Measurements from ENCODE around the gene PDGFRA. TPM values are rescaled to one million over a fixed set of nuclear protein-coding genes. Genes with fewer than 3 reads are reported as not detected.
"Not testable (repeated sequence)": the region's sequence is repeated elsewhere in the genome, so short reads cannot be mapped to it uniquely, and the experiment has no call there.

Gene PDGFRA
- total RNA-seq, 1 donor from 2014 or later, result 91.5 TPM

DNA sequence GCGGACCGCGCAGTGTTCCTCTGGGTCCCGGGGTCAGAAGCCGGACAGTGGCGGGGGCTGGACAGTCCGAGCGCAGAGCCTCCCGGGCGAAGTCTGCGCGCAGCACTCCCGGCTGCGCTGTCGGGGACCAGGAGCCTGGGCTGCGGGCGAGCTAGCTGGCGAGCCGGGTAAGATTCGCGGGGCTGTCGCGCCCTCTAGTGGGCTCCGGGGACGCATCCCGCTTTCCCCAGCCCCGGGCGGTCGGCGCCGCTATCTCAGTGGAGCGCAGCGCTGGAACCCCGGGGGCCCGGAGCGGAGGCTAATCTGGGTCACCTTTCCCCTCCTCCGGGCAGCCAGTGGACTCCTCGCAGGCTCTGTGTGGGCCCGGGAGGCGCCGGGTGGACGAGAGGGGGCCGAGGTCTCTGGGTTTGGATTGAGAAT lies 4.2 kb downstream of the PDGFRA start:
- peaks cover 45% of the 10 kb centered on the region for H3K27me3 ChIP-seq
- DNase-seq (peak; percentile 92), ATAC-seq (peak; percentile 94)
- TF ChIP-seq, protein P1, sequence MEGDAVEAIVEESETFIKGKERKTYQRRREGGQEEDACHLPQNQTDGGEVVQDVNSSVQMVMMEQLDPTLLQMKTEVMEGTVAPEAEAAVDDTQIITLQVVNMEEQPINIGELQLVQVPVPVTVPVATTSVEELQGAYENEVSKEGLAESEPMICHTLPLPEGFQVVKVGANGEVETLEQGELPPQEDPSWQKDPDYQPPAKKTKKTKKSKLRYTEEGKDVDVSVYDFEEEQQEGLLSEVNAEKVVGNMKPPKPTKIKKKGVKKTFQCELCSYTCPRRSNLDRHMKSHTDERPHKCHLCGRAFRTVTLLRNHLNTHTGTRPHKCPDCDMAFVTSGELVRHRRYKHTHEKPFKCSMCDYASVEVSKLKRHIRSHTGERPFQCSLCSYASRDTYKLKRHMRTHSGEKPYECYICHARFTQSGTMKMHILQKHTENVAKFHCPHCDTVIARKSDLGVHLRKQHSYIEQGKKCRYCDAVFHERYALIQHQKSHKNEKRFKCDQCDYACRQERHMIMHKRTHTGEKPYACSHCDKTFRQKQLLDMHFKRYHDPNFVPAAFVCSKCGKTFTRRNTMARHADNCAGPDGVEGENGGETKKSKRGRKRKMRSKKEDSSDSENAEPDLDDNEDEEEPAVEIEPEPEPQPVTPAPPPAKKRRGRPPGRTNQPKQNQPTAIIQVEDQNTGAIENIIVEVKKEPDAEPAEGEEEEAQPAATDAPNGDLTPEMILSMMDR (IDR thresholded peaks at IDR 0.05), result peak; percentile 77
- peak overlapping the region; percentile 64 for H3K27ac ChIP-seq
- H3K36me3 ChIP-seq, result no peaks in the 10 kb centered on the region
- H3K9me3 ChIP-seq, result no peaks in the 10 kb centered on the region
- peak overlapping the region; percentile 55 for H3K4me3 ChIP-seq
- intact Hi-C loops (cut with DNase I), result no loop called here
- peaks cover 19% of the 10 kb centered on the region for H3K4me1 ChIP-seq

DNA sequence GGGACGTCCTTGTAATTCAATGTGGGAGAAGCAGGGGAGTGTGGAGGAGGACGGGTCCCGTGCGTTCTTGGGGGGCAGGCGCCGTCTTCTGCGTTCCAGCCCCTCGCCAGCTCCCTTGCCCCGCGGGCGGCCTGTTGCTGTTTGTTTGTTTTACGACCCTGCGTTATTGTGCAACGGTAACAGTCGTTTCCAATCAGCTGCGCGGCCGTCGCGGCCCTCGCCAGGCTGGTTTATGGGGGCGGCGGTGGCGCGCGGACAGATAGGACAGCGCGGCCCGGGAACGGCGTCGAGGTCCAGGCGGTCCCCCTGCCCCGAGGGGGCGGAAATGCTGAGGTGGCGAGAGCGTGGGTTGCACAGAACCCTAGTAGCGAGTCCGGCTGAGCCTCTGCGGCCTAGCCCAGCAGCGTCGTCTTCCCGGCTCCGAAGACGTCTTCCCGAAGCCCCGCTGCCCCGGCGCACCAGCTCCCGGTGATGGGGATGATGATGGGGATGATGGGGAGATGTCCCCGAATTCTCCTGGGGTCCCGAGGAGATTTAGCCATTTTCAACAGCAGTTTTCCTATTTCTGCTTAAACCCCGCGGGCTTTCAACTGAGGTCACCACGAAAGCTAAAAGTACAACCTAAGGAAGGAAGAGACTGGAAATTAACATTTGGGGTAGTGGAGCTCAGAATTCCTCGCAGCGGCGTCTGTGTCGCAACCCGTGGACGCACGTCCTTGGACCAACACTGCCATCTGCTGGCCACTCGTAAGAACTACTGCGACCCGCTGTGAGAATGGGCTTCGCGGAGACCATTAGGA lies 4.8 kb downstream of the PDGFRA start:
- Histone ChIP-seq H3K9me3 (no peaks in the 10 kb centered on the region), H3K27ac (peak overlapping the region; percentile 64), H3K4me1 (peaks cover 18% of the 10 kb centered on the region), H3K4me3 (peak overlapping the region; percentile 55), H3K27me3 (peaks cover 39% of the 10 kb centered on the region), H3K36me3 (no peaks in the 10 kb centered on the region)
- TF ChIP-seq, protein P1 (IDR thresholded peaks at IDR 0.05), result peak; percentile 98
- ATAC-seq (peak; percentile 84), DNase-seq (peak; percentile 86)
- intact Hi-C loops (cut with DNase I), result no loop called here

DNA sequence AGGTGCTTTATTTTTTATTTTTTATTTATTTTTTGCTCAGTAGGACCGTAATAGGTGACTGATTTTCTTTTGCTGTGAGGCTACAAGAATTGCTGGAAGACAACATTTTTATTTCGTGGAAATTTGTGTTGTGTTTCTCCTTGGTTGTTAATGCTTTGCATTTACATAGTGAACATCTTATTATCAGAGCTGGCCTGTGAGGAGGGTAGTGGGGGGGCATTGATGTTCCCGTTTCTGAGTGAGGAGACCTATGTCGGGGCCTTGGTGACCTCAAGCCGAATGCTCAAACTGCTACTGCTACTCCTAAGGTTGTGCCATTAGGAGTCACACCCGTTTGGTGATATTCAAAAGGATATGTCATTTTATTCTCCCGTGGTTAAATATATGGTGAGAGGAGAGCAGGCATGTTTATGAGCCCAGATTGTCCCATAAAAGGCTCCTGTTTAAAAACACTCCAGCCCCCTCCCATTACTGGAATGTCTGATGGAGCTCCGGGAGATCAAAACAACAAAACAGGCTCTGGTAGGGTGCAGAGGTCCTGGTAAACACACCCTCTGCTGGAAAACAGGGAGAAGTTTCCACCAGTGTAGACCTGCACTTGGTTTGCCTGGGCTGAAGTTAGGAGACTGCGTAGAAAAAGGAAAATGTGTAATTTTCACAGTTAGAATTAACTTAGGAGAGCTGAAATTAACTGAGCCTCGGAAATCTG lies 5.6 kb downstream of the PDGFRA start:
- Histone ChIP-seq H3K27ac (no peak overlapping the region), H3K9me3 (no peaks in the 10 kb centered on the region), H3K36me3 (no peaks in the 10 kb centered on the region), H3K4me3 (peak overlapping the region; percentile 55), H3K4me1 (peaks cover 18% of the 10 kb centered on the region), H3K27me3 (peaks cover 32% of the 10 kb centered on the region)
- DNase-seq (no peak), ATAC-seq (no peak)
- TF ChIP-seq, protein P1 (IDR thresholded peaks at IDR 0.05), result no peak
- intact Hi-C loops (cut with DNase I), result no loop called here

DNA sequence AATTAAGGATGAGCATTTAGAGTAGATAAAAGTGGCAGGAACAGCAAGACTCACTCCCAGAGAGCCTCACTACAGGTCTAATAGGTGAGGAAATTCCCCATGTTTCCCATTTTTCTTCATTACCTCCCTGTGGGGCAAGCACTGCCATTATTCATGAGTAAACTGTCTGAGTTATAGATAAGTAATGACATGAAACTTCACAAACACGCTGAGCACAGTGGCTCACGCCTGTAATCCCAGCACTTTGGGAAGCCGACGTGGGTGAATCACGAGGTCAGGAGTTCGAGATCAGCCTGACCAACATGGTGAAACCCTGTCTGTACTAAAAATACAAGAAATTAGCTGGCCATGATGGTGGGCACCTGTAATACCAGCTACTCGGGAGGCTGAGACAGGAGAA lies 7.2 kb downstream of the PDGFRA start:
- DNase-seq; H3K4me3 ChIP-seq; intact Hi-C loops (cut with DNase I); H3K27ac ChIP-seq; H3K36me3 ChIP-seq; ATAC-seq; H3K9me3 ChIP-seq: not testable (repeated sequence)
- H3K4me1 ChIP-seq, result peaks cover 18% of the 10 kb centered on the region
- peaks cover 15% of the 10 kb centered on the region for H3K27me3 ChIP-seq

DNA sequence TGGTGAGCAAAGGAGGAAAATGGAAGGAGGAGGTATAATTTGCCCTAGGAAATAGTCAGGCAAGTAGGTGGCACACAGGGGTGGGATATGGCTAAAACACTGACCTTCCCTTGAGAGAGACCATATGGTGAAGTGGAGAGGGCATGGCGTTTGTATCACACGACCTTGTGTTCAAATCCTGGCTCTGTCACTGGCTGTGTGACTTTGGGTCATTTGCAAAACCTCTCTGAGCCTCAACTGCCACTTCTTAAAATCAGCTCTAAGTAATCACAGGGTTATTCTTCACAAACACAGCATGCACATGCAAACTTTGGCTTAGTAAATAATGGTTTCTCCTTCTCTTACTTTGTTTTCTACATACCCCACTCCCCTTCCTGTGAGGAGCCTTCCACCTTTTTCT lies 8.7 kb downstream of the PDGFRA start:
- DNase-seq (no peak), ATAC-seq (no peak)
- Histone ChIP-seq H3K36me3 (no peaks in the 10 kb centered on the region), H3K27ac (no peak overlapping the region), H3K27me3 (peaks cover under 1% of the 10 kb centered on the region), H3K4me1 (peaks cover 8% of the 10 kb centered on the region), H3K9me3 (no peaks in the 10 kb centered on the region), H3K4me3 (no peak overlapping the region)
- TF ChIP-seq, protein P1 (IDR thresholded peaks at IDR 0.05), result no peak
- intact Hi-C loops (cut with DNase I), result no loop called here

DNA sequence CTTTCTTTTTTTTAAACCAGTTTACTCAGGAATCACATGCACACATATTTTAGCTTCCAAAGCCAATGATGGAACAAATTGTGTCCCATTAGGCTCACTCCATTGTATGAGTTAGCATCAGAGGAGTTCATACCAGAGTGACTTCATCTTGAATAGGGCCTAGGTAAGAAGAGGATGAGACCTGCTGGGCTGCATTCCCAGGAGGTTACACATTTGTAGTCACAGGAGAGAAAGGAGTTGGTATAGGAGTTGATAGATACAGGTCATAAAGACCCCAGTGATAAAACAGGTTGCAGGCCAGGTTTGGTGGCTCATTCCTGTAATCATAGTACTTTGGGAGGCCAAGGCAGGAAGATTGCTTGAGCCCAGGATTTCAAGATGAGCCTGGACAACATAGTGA lies 9.3 kb downstream of the PDGFRA start:
- Histone ChIP-seq H3K36me3 (no peaks in the 10 kb centered on the region), H3K9me3 (no peaks in the 10 kb centered on the region), H3K27ac (no peak overlapping the region), H3K4me1 (peaks cover 7% of the 10 kb centered on the region), H3K27me3 (no peaks in the 10 kb centered on the region), H3K4me3 (no peak overlapping the region)
- TF ChIP-seq, protein P1 (IDR thresholded peaks at IDR 0.05), result no peak
- intact Hi-C loops (cut with DNase I), result no loop called here
- no peak for DNase-seq
- ATAC-seq, result no peak

DNA sequence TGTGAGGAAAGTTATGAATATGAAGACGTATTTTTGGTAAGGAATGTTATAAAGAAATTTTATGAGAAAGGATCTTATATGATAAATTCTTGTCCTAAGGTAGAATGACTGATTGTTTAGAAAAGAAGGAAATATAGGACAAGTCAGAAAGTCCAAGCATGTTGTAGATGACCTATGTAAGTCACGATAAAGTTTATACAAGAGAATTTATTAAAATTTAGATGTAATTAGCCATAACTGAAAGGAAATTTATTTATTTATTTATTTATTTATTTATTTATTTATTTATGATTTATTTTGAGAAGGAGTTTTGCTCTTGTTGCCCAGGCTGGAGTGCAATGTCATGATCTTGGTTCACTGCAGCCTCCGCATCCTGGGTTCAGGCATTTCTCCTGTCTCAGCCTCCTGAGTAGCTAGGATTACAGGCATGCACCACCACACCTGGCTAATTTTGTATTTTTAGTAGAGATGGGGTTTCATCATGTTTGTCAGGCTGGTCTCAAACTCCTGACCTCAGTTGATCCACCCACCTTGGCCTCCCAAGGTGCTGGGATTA lies 12.3 kb downstream of the PDGFRA start:
- ATAC-seq; intact Hi-C loops (cut with DNase I); DNase-seq: not testable (repeated sequence)

DNA sequence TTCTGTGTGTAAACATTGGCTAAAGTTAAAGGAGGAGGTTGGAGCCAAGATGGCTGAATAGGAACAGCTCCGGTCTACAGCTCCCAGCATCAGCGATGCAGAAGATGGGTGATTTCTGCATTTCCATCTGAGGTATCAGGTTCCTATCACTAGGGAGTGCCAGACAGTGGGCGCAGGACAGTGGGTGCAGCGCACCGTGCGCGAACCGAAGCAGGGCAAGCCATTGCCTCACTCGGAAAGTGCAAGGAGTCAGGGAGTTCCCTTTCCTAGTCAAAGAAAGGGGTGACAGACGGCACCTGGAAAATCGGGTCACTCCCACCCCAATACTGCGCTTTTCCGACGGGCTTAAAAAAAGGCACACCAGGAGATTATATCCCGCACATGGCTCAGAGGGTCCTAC lies 14.4 kb downstream of the PDGFRA start:
- H3K27ac ChIP-seq; ATAC-seq; H3K4me3 ChIP-seq; H3K9me3 ChIP-seq; DNase-seq; intact Hi-C loops (cut with DNase I); H3K27me3 ChIP-seq; H3K4me1 ChIP-seq; H3K36me3 ChIP-seq: not testable (repeated sequence)

More for the DNA sequence above, 12.3 kb downstream of the PDGFRA start:
- not testable (repeated sequence) for H3K27ac ChIP-seq, H3K27me3 ChIP-seq, H3K4me3 ChIP-seq, H3K9me3 ChIP-seq, H3K4me1 ChIP-seq, H3K36me3 ChIP-seq
